ENCODE data around the gene C11orf21. TPM values are rescaled to one million over a fixed set of nuclear protein-coding genes. Genes with fewer than 3 reads are reported as not detected.

Gene C11orf21
- total RNA-seq, 1 experiment from 2014 or later: 1.5 TPM

DNA sequence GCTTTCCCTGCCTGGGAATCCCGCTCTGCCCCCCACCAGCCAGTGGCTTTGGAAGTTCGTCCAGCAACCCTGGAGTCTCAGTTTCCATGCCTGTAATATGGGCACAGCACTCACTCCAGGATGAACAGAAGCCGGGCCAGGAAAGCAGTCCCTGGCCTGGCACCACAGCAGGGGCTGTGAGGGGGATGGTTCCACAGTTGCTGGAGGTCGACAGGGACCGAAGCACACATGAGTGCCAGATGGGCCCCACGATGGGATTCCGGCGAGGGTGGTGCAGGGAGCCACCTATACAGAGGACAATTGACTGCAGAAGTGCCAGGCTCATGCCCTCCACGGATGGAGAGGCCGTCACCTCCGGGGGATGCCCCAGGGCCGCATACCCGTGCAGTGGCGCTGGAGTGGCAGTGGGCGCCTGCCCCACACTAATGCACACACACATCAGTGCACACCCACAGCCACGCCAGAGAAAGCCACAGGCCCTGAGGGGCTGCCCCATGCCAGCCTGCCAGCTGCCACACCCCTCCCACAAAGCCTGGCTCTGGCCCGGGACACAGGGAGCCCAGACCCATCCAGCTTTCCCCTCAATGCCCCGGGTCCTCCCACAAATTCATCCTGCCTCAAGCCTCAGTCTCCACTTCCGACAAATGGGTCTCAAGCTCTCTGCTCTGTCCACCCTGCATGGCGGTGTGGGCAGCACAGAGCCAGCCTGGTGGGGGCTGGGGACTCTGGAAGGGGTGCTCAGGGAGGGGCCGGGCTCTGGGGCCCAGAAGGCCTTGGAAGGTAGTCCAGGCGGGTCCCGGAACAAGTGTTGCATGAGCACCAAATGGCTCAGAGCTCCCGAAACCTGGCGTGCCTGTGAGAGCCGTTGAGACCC is 41.0 kb downstream of the C11orf21 start:
- no peak for DNase-seq (ENCODE audit: low spot score)

DNA sequence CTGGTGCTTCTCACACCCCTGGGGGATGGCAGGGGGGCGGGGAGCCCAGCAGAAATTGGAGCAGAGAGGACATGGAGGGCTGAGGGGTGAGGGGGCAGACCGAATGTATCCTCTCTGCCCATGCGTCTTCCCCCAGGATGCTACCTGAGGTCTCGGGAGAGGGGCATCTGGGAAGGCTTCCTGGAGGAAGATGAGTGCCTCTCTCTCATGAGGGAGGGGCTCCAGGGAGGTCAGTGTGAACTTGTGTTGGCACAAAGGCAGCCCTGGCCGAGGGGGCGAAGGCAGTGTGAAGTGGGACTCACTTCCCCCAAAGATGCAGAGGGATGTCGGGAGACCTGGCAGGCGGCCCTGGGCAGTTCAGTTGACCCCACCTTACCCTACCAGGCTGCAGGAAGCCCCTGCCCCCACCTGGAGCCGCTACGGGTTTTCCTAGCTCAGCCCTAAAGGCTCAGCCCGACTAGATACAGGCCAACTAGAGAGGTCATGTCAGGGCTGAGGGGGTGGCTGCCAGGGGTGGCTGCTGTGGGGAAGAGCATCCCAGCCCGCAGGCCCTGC is 41.7 kb downstream of the C11orf21 start:
- no peak for DNase-seq (ENCODE audit: low spot score)

DNA sequence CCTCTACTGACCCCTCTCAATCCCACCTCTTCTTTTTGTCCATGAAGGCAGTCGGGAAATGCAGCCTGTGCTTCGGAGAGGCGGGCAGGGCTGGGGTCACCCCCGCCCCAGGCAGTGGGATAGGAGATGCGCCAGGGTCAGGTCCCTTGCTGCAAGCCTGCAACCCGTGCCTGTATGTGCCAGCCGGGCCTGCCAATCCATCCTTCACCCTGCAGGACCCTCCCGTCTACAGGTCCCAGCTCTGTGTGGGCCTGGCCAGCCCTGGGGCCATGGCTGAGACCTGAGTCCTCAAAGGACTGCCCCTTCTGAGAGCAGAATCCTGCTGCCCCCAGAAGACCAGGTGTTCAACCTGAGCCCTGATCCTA is 42.3 kb downstream of the C11orf21 start:
- no peak for DNase-seq (ENCODE audit: low spot score)

DNA sequence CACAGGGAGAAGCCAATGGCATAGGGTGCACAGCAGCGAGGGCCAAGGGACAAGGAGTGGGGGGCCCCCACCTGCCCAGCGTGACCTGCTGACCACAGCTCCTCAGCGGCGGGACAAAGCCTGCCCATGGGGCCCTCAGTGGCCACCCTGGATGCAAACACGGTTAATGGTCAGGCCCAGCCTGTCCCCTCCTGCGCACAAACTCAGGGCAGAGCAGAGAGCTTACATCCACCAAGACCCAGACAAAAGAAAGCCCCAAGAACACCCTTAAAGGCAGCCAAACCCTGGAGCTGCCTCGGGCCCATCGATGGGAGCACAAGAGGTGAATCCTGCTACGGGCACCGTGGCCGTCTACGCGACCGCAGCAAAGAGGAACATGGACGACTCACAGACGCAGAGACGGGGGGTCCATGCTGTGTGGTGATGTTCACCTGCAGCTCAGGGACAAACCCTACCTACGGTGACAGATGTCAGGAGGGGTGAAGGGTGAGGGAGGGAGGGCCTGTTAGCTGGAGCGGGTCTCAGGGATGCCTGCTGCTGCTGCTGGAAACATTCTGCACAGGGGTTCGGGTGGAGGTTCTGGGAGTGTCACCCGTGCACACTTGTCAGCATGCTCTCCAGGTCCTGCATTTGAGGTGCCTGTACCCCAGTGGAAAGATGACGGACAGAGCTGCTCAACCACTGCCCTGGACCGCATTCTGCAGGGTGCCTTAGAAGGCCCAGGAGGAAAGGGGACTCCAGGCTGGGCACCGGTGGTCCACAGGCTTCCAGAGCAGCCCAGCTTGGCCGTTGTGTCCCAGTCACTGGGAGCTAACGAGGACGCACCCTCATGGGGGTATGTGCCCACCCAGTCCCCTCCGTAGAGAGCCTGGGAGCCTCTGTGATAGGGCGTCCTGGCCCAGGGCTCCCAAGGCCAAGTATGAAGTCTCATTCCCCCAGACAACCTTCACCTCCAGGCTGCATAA is 42.9 kb downstream of the C11orf21 start:
- no peak for DNase-seq (ENCODE audit: low spot score)

DNA sequence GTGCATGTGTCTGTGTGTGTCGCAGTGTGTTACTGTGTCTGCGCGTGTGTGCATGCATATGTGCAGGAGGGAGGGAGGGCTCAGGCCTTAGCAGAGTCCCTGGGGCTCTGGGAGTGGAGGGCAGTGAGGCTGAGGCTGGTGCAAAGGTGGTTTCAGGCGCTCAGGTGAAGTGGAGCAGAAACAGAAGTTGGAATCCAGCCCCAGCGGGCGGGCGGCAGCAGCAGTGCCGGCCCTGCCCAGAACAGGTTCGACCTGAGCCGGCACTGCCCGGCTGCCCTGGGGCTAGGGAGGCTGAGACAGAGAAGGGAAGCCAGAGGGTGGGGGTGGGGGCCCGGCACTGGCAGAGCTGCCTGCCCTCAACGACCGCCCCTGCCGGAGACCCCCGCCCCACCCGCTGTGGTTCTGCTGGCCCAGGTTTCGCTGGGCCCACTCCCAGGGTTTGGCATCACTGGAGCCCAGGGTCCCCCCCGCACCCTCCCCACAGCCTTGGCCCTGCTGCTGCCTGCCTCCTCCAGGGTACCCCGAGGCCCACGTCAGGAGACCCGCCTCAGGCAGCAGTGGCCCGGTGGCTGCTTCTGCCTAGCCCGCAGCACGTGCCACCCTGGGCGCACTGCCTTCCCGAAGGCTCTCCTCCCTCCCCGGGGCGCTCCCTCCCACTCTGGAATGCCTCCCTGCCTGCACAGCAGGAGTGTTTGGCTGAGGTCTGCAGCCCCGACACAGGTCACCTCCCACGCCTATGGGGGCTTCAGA is 44.6 kb downstream of the C11orf21 start:
- no peak for DNase-seq (ENCODE audit: low spot score)

DNA sequence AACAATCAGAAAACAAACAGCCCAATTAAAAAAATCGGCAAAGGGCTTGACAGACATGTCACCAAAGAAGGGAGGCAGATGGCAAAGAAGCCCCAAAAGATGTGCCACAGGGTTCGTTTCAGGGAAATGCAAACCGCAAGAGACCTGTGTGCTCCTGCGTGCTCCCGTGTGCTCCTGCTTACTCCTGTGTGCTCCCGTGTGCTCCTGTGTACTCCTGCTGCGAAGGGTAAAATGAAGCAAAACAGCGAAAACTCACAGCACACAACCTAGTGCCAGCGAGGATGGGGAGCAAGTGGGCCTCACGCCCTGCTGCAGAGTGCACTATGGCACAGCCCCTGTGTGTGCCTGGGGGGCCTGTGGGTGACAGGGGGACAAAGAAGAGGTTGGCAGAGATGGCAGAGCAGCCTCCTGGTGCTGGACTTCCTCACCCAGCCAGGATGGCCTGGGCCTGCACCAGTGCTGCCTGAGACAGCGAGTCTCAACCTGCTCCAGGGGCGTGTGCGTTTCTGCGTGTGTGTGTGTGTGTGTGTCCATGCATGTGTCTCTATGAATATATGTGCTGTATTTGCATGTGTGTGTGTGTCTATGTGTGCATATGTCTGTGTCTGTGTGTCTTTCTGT is 45.3 kb downstream of the C11orf21 start:
- DNase-seq (ENCODE audit: low spot score): no peak

DNA sequence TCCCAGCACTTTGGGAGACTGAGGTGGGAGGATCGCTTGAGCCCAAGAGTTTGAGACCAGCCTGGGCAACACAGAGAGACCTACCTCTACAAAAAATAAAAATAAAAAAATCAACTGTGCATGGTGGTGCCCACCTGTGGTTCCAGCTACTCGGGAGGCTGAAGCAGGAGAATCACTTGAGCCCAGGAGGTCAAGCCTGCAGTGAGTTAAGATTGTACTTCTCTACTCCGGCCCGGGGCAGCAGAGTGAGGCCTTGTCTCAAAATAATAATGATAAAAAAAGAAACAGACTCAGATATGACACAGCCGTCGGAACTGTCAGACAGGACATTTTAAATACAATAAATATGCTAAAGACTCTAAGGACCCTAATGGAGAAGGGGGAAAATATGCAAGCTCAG is 49.7 kb downstream of the C11orf21 start:
- no peak for DNase-seq (ENCODE audit: low spot score)

DNA sequence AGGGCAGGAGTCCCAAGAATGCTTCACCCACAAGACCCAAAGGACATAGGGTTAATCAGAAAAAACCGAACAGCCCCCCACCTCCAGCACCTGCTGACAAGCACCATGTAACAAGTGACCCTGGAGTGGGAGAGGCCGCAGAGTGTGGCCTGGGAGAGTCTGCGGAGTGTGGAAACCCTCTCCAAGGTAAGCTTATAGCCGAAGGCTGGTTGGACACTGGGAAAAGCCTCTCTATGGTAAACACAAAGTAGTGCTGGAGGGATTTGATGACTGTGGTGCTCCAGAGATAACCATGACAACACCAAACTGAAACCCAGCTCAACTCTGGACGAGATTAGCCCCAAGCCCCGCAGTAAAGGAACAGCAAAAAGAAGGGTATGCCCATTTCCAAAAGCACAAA is 50.6 kb downstream of the C11orf21 start:
- no peak for DNase-seq (ENCODE audit: low spot score)

DNA sequence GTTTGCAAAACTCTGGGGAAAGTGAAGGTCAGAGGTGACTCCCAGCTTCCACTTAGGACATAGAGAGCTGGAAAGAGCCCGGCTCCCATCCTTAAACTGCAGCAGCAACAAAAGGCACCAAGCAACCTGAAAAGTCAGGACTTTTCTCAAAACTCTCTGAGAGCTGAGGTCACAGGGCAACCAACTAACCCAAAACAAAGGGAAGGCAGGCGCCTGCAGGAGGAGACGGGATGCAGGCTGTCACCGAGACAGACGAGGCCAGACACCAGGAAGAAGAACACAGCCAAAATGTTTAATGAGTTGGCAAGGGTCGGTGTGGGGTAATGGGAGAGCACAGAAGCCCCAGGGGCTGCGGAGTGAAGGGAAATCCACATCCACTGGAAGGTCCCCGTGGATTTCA is 51.2 kb downstream of the C11orf21 start:
- no peak for DNase-seq (ENCODE audit: low spot score)

DNA sequence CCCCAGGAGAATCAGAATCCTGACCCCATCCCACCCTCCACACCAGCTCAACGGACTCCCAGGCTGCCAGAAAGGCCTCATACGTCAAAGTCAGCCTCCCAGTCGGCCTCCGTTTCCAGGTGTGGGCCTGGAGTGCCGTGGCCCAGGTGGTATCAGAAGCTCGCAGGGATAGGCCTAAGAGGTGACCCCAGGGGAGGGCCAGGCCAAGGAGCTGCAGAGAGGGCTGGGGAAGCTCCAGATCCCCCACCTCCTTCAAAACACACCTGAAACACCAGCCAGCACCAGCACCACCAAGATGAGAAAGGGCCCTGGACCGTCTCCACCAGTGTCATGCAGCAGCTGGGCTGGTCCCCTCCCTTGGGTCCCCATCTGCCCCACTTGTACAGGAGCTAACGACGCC is 51.7 kb downstream of the C11orf21 start:
- DNase-seq (ENCODE audit: low spot score): no peak

DNA sequence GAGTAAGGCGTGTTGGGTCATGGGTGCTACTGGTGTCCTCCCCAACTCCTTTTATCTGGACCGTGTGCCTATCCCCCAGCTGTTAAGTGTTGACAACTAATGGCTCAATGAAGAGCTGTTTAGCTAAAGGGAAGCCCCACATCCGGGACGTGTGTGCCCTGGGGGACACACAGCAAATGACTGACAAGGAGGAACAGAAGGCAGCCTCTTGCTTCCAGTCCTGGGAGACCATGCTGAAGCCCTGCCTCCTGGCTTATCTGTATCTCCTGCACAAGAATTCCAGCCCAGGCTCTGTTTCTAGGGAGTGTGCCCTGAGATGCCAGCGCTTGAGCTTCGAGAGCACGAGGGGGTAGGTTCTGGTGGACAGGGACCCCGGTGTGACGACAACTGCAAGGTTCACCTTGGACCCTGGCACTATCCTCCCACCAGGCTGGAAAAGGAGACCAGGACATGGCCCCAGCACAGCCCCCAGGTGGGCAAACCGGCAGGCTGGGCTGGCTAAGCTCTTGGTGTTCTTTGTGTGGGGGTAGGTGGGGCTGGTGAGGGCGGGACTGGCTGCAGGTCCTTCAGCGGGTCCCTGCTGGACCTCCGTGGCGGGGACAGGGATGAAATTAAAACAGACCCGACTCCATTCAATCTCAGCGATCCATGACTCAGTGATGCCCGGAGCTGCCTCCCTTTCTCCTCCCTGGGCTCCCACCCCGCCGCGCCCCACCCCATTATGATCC is 52.4 kb downstream of the C11orf21 start:
- no peak for DNase-seq (ENCODE audit: low spot score)

DNA sequence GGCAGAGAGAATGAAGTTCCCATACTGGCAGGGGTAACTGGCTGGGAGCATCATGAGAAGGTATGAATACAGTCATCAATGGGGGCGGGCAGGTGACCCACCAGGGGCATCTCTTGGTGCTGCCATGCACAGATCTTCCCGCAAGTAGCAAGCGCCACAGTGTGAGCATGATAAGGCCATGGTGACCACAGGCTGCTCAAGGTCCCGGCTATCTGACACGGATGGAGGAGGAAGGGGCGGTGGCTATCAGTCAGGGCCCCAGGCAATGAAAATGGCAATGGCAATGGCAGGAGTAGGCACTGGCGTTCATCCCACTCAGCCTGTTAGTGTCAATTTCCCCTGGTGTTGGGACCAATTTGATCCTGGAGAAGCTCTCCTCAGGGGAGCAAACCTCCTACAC is 53.0 kb downstream of the C11orf21 start:
- DNase-seq (ENCODE audit: low spot score): no peak

DNA sequence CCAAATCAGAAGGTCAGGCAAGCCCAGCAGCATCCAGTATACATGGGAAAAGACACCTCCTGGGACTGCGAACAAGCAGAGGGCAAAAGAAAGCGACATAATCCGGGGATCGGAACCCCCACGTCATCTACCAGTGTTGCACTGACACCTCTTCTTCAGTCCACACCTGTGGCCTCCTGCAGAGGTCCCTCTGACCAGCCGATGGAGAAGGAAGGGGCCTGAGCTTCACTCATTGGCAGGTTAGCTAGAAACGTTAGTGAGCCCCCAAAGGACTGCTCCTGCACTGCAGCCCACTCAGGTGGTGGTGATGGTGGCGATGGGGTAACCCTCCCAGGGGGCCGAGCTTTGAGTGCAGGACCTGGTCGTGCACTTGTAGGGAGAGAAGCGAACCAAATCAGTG is 53.5 kb downstream of the C11orf21 start:
- DNase-seq (ENCODE audit: low spot score): no peak

DNA sequence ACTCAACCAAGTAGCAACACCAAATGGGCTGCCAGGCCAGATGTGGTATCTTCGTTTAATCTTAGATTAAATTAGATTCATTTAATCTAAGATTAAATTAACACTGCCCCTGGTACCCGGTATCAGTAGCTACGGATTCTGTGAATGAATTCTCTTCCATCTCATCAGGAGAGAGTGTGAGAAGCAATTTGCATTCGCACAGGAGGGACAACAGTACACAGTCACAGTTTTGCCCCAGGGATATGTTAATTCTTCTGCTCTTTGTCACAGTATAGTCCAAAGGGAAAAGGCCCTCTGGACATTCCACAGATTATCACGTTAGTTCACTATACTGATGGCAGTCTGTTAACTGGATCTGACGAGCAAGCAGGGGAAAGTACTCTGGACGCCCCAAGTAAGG is 54.2 kb downstream of the C11orf21 start:
- no peak for DNase-seq (ENCODE audit: low spot score)

Other genes with a start within 250 kb of the C11orf21 start
- 0.60 and 2.0 TPM in 2 replicates for gene IGF2, start 162.5 kb downstream of the C11orf21 start, total RNA-seq (2014; rRNA removed; shearing (Covaris generic))
- gene INS, start 140.7 kb downstream of the C11orf21 start, total RNA-seq (2014; rRNA removed; shearing (Covaris generic)): not detected in 2 replicates
- not detected in 2 replicates for gene TH, start 130.1 kb downstream of the C11orf21 start, total RNA-seq (2014; rRNA removed; shearing (Covaris generic))
- not detected in 2 replicates for gene ASCL2, start 31.3 kb downstream of the C11orf21 start, total RNA-seq (2014; rRNA removed; shearing (Covaris generic))
- 0.81 and 4.0 TPM in 2 replicates for gene TSPAN32, start 95 bp upstream of the C11orf21 start, total RNA-seq (2014; rRNA removed; shearing (Covaris generic))
- gene CD81, start 75.4 kb upstream of the C11orf21 start, total RNA-seq (2014; rRNA removed; shearing (Covaris generic)): 135 and 154 TPM in 2 replicates
- 32.8 and 52.2 TPM in 2 replicates for gene TSSC4, start 98.8 kb upstream of the C11orf21 start, total RNA-seq (2014; rRNA removed; shearing (Covaris generic))
- not detected in 2 replicates for gene TRPM5, start 142.6 kb upstream of the C11orf21 start, total RNA-seq (2014; rRNA removed; shearing (Covaris generic))
- 0.04 TPM in 1 of 2 replicates, not detected in the other for gene KCNQ1, start 143.1 kb upstream of the C11orf21 start, total RNA-seq (2014; rRNA removed; shearing (Covaris generic))

Measured in H4 (cell line).